ENCODE data around the gene SEMA6D.

The SEMA6D gene

DNA sequence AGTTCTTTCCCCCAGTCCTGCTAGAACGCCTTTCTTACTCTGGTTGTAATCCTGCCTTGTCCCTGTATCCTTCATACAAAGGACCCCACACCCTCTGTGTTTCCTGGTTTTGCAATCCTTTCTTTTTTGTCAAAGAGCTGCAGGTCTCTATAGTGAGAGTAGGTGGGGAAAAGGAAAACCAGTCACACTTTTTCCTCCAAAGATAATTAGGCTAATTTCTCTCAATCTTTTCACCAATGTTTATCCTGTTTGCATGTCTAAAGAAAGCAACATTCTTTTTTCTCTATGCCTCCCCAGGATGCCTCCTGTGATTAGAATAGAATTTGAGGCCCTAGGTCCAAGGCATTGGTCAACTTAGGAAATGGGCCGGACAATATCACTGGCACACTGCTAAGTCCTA, 25.4 kb downstream of the SEMA6D start:
- Histone ChIP-seq H3K36me3 (peaks cover 0 to 7% (median 4%) of the 10 kb centered on the region in 3 donors), H3K27ac (no peak overlapping the region), H3K4me1 (no peaks in the 10 kb centered on the region), H3K4me3 (no peak overlapping the region), H3K27me3 (no peaks in the 10 kb centered on the region), H3K9me3 (no peaks in the 10 kb centered on the region)
- DNase-seq: no peak
- TF ChIP-seq CTCF (IDR thresholded peaks at IDR 0.05): no peak
- intact Hi-C loops (cut with DNase I; ENCODE audit: low total_unique reads): no loop called here

DNA sequence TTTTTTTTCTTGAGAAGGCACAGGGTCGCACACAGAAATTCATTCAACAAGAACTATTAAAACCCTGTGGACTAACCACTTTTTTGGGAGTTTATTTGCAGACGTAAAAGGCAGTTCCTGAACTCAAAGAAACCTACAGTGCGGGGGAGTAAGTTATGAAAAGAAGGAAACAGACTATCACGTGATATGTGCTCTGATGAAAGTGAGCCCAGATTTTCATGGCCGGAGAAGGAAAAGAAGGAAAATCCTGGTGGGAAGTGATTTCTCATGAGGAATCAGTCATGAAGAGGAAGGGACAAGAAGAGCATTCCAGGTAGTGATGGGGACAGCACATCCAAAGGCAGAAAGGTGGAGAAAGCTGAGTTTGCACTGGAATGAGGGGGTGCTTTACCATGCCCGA, 26.1 kb downstream of the SEMA6D start:
- TF ChIP-seq CTCF (IDR thresholded peaks at IDR 0.05): no peak
- Histone ChIP-seq H3K4me1 (no peaks in the 10 kb centered on the region), H3K36me3 (peaks cover 0 to 7% (median 4%) of the 10 kb centered on the region in 3 donors), H3K27ac (no peak overlapping the region), H3K4me3 (no peak overlapping the region), H3K9me3 (no peaks in the 10 kb centered on the region), H3K27me3 (no peaks in the 10 kb centered on the region)
- no peak for DNase-seq
- intact Hi-C loops (cut with DNase I; ENCODE audit: low total_unique reads): no loop called here

- Histone ChIP-seq H3K36me3 (peaks cover 0 to 7% (median 4%) of the 10 kb centered on the region in 3 donors), H3K4me1 (no peaks in the 10 kb centered on the region), H3K4me3 (no peak overlapping the region), H3K27ac (no peak overlapping the region), H3K27me3 (no peaks in the 10 kb centered on the region), H3K9me3 (no peaks in the 10 kb centered on the region)
- no peak for TF ChIP-seq CTCF (IDR thresholded peaks at IDR 0.05)
- intact Hi-C loops (cut with DNase I; ENCODE audit: low total_unique reads): no loop called here
- DNase-seq: no peak
Observed at GRCh38 chr15:47743886-47744285, 26.6 kb downstream of the SEMA6D start.

- intact Hi-C loops (cut with DNase I; ENCODE audit: low total_unique reads): no loop called here
- Histone ChIP-seq H3K27ac (no peak overlapping the region), H3K4me3 (no peak overlapping the region), H3K36me3 (peaks cover 0 to 7% (median 4%) of the 10 kb centered on the region in 3 donors), H3K27me3 (no peaks in the 10 kb centered on the region), H3K9me3 (no peaks in the 10 kb centered on the region), H3K4me1 (no peaks in the 10 kb centered on the region)
- no peak for DNase-seq
- no peak for TF ChIP-seq CTCF (IDR thresholded peaks at IDR 0.05)
Observed at GRCh38 chr15:47744496-47744895, 27.2 kb downstream of the SEMA6D start.

DNA sequence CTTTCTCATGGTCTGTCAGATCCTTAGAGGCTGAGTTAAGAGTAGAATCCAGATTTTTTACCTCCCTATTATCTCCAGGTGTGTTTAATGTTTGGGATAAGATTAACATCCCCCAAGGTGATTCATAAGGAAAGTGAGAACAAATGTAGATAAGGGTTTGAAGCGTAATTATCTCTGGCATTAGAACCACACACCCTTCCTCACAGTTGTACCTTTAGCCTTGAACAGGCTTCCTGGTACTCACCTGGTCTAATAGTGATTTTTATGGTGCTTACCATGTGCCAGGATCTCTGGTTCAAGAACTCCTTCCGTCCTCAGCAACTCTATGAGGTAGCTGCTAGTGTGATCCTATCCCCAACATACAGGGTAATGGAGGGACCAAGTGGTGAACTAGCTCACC, 27.7 kb downstream of the SEMA6D start:
- no peaks in the 10 kb centered on the region for H3K4me1 ChIP-seq
- TF ChIP-seq CTCF (IDR thresholded peaks at IDR 0.05): no peak
- intact Hi-C loops (cut with DNase I; ENCODE audit: low total_unique reads): no loop called here
- H3K4me3 ChIP-seq: no peak overlapping the region
- no peak for DNase-seq
- no peaks in the 10 kb centered on the region for H3K9me3 ChIP-seq
- H3K36me3 ChIP-seq: peaks cover 0 to 7% (median 4%) of the 10 kb centered on the region in 3 donors
- no peak overlapping the region for H3K27ac ChIP-seq
- H3K27me3 ChIP-seq: no peaks in the 10 kb centered on the region

DNA sequence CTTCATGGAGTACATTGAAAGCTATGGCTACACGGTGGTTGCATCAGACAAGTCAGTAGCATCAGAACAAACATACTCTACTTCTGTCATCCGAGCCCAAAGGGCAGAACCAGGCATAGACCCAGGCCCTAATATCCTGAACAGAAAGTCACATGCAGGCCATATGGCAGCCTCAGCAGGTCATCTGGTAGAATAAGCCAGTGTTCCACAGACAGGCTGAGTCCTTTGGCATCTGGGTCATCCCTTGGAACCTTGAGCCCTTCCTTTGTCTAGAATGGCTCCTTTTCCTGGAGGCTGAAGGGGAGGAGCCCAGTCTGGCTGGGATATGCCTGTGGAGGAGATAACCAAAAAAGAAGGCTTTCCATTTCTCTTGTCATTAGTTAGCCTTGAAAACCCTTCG, 29.2 kb downstream of the SEMA6D start:
- H3K27ac ChIP-seq: no peak overlapping the region
- intact Hi-C loops (cut with DNase I; ENCODE audit: low total_unique reads): no loop called here

More for the DNA sequence above, 29.2 kb downstream of the SEMA6D start:
- no peak for DNase-seq
- no peaks in the 10 kb centered on the region for H3K27me3 ChIP-seq
- no peaks in the 10 kb centered on the region for H3K4me1 ChIP-seq
- H3K36me3 ChIP-seq: peaks cover 0 to 7% (median 4%) of the 10 kb centered on the region in 3 donors
- no peak for TF ChIP-seq CTCF (IDR thresholded peaks at IDR 0.05)
- no peaks in the 10 kb centered on the region for H3K9me3 ChIP-seq
- no peak overlapping the region for H3K4me3 ChIP-seq

Data from tibial artery (tissue), 4 donors.